Measurements from ENCODE around the gene HBEGF. TPM values are rescaled to one million over a fixed set of nuclear protein-coding genes. Genes with fewer than 3 reads are reported as not detected.
A peak's percentile ranks its signal among the peaks of the same experiment; 100 is the strongest.

Gene HBEGF
- total and polyA plus RNA-seq, 7 experiments from 2014 or later: 0.35 to 95.5 (median 11.6) TPM; not detected in 2

GRCh38 chr5:140327589-140327988, 18.8 kb downstream of the HBEGF start:
- H3K36me3 ChIP-seq (ENCODE audit: control insufficient read depth in 2 of 3, insufficient read depth in 3 of 3, low read length in 3 of 3): no peaks in the 10 kb centered on the region
- Mint-ChIP-seq H3K27me3 (no peaks in the 10 kb centered on the region), H3K36me3 (peaks cover 0 to 5% (median 0%) of the 10 kb centered on the region in 5 donors), H3K9me3 (peaks cover 0 to 2% (median 0%) of the 10 kb centered on the region in 11 donors), H3K4me3 (no peak overlapping the region), H3K27ac (no peak overlapping the region), H3K4me1 (peaks cover 0 to 4% (median 0%) of the 10 kb centered on the region in 7 donors)
- H3K4me3 ChIP-seq (ENCODE audit: low read length): no peak overlapping the region
- ATAC-seq: no peak
- intact Hi-C loops (cut with micrococcal nuclease): no loop called here
- POLR2A ChIA-PET: interaction anchor here (0.6 kb wide), 1 partner anchor 227 kb away, joined by 4 read pairs; no protein-coding TSS in a partner anchor
- H3K9me3 ChIP-seq (ENCODE audit: control insufficient read depth in 2 of 3, low read length in 3 of 3): no peaks in the 10 kb centered on the region
- no peaks in the 10 kb centered on the region for H3K4me1 ChIP-seq (ENCODE audit: control insufficient read depth in 2 of 2, insufficient read depth in 2 of 2, low read length in 2 of 2)
- DNase-seq: no peak
- CTCF ChIA-PET: no interaction called here
- H3K27me3 ChIP-seq (ENCODE audit: control insufficient read depth in 2 of 2, insufficient read depth in 2 of 2, low read length in 2 of 2): no peaks in the 10 kb centered on the region
- no peak overlapping the region for H3K27ac ChIP-seq (ENCODE audit: low read depth, low read length)

GRCh38 chr5:140325486-140325885, 20.9 kb downstream of the HBEGF start:
- H3K36me3 Mint-ChIP-seq: peaks cover 0 to 4% (median 0%) of the 10 kb centered on the region in 5 donors

GRCh38 chr5:140324617-140325241, 21.7 kb downstream of the HBEGF start:
- intact Hi-C loops (cut with micrococcal nuclease): no loop called here
- H3K27ac Mint-ChIP-seq: no peak overlapping the region

More at GRCh38 chr5:140325486-140325885, 20.9 kb downstream of the HBEGF start:
- POLR2A ChIA-PET: no interaction called here
- Histone ChIP-seq H3K4me3 (ENCODE audit: low read length) (no peak overlapping the region), H3K27ac (ENCODE audit: low read depth, low read length) (no peak overlapping the region), H3K4me1 (ENCODE audit: control insufficient read depth in 2 of 2, insufficient read depth in 2 of 2, low read length in 2 of 2) (no peaks in the 10 kb centered on the region), H3K36me3 (ENCODE audit: control insufficient read depth in 2 of 3, insufficient read depth in 3 of 3, low read length in 3 of 3) (no peaks in the 10 kb centered on the region), H3K27me3 (ENCODE audit: control insufficient read depth in 2 of 2, insufficient read depth in 2 of 2, low read length in 2 of 2) (no peaks in the 10 kb centered on the region), H3K9me3 (ENCODE audit: control insufficient read depth in 2 of 3, low read length in 3 of 3) (no peaks in the 10 kb centered on the region)
- no peak for ATAC-seq
- no peak for DNase-seq
- H3K9me3 Mint-ChIP-seq: peaks cover 0 to 2% (median 0%) of the 10 kb centered on the region in 11 donors
- intact Hi-C loops (cut with micrococcal nuclease): no loop called here
- no peaks in the 10 kb centered on the region for H3K27me3 Mint-ChIP-seq
- H3K4me1 Mint-ChIP-seq: peaks cover 0 to 4% (median 0%) of the 10 kb centered on the region in 7 donors
- H3K4me3 Mint-ChIP-seq: no peak overlapping the region
- CTCF ChIA-PET: no interaction called here
- H3K27ac Mint-ChIP-seq: peak overlapping the region in 1 of 9 donors; percentile 22

GRCh38 chr5:140324041-140324600, 22.3 kb downstream of the HBEGF start:
- no peak for ATAC-seq
- Mint-ChIP-seq H3K27ac (no peak overlapping the region), H3K36me3 (peaks cover 0 to 4% (median 0%) of the 10 kb centered on the region in 5 donors), H3K4me3 (no peak overlapping the region), H3K4me1 (peaks cover 0 to 4% (median 0%) of the 10 kb centered on the region in 7 donors), H3K27me3 (no peaks in the 10 kb centered on the region), H3K9me3 (peaks cover 0 to 2% (median 0%) of the 10 kb centered on the region in 11 donors)
- ChIA-PET CTCF (no interaction called here), POLR2A (interaction anchor here (1.0 kb wide), 1 partner anchor 8 kb away, joined by 3 read pairs; no protein-coding TSS in a partner anchor)
- no peaks in the 10 kb centered on the region for H3K4me1 ChIP-seq (ENCODE audit: control insufficient read depth in 2 of 2, insufficient read depth in 2 of 2, low read length in 2 of 2)
- no peak overlapping the region for H3K4me3 ChIP-seq (ENCODE audit: low read length)
- intact Hi-C loops (cut with micrococcal nuclease): no loop called here
- H3K27me3 ChIP-seq (ENCODE audit: control insufficient read depth in 2 of 2, insufficient read depth in 2 of 2, low read length in 2 of 2): no peaks in the 10 kb centered on the region
- H3K27ac ChIP-seq (ENCODE audit: low read depth, low read length): no peak overlapping the region
- no peaks in the 10 kb centered on the region for H3K36me3 ChIP-seq (ENCODE audit: control insufficient read depth in 2 of 3, insufficient read depth in 3 of 3, low read length in 3 of 3)
- no peak for DNase-seq
- no peaks in the 10 kb centered on the region for H3K9me3 ChIP-seq (ENCODE audit: control insufficient read depth in 2 of 3, low read length in 3 of 3)

More at GRCh38 chr5:140324617-140325241, 21.7 kb downstream of the HBEGF start:
- POLR2A ChIA-PET: no interaction called here
- Histone ChIP-seq H3K27me3 (ENCODE audit: control insufficient read depth in 2 of 2, insufficient read depth in 2 of 2, low read length in 2 of 2) (no peaks in the 10 kb centered on the region), H3K9me3 (ENCODE audit: control insufficient read depth in 2 of 3, low read length in 3 of 3) (no peaks in the 10 kb centered on the region), H3K4me1 (ENCODE audit: control insufficient read depth in 2 of 2, insufficient read depth in 2 of 2, low read length in 2 of 2) (no peaks in the 10 kb centered on the region), H3K4me3 (ENCODE audit: low read length) (no peak overlapping the region), H3K36me3 (ENCODE audit: control insufficient read depth in 2 of 3, insufficient read depth in 3 of 3, low read length in 3 of 3) (no peaks in the 10 kb centered on the region), H3K27ac (ENCODE audit: low read depth, low read length) (no peak overlapping the region)
- Mint-ChIP-seq H3K9me3 (peaks cover 0 to 2% (median 0%) of the 10 kb centered on the region in 11 donors), H3K4me1 (peaks cover 0 to 4% (median 0%) of the 10 kb centered on the region in 7 donors), H3K36me3 (peaks cover 0 to 4% (median 0%) of the 10 kb centered on the region in 5 donors), H3K4me3 (no peak overlapping the region), H3K27me3 (no peaks in the 10 kb centered on the region)
- CTCF ChIA-PET: interaction anchor here (0.8 kb wide), 1 partner anchor 22 kb away, joined by 3 read pairs; the partner anchor contains the start of gene HBEGF
- DNase-seq (no peak), ATAC-seq (peak; percentile 34)

- no peak overlapping the region for H3K27ac ChIP-seq (ENCODE audit: low read depth, low read length)
- CTCF ChIA-PET: no interaction called here
Measured at GRCh38 chr5:140322751-140323731, 23.4 kb downstream of the HBEGF start.

GRCh38 chr5:140321796-140322195, 24.6 kb downstream of the HBEGF start:
- H3K27ac ChIP-seq (ENCODE audit: low read depth, low read length): no peak overlapping the region
- Mint-ChIP-seq H3K4me1 (peaks cover 0 to 7% (median 0%) of the 10 kb centered on the region in 7 donors), H3K4me3 (no peak overlapping the region), H3K9me3 (peaks cover 0 to 2% (median 0%) of the 10 kb centered on the region in 11 donors), H3K36me3 (peaks cover 0 to 4% (median 0%) of the 10 kb centered on the region in 5 donors), H3K27ac (no peak overlapping the region), H3K27me3 (no peaks in the 10 kb centered on the region)
- H3K36me3 ChIP-seq (ENCODE audit: control insufficient read depth in 2 of 3, insufficient read depth in 3 of 3, low read length in 3 of 3): no peaks in the 10 kb centered on the region
- CTCF ChIA-PET: no interaction called here
- H3K4me3 ChIP-seq (ENCODE audit: low read length): no peak overlapping the region
- no peaks in the 10 kb centered on the region for H3K27me3 ChIP-seq (ENCODE audit: control insufficient read depth in 2 of 2, insufficient read depth in 2 of 2, low read length in 2 of 2)
- ATAC-seq: peak; percentile 88
- no peaks in the 10 kb centered on the region for H3K9me3 ChIP-seq (ENCODE audit: control insufficient read depth in 2 of 3, low read length in 3 of 3)
- H3K4me1 ChIP-seq (ENCODE audit: control insufficient read depth in 2 of 2, insufficient read depth in 2 of 2, low read length in 2 of 2): no peaks in the 10 kb centered on the region
- POLR2A ChIA-PET: interaction anchor here (1.1 kb wide), 1 partner anchor 19 kb away, joined by 3 read pairs; no protein-coding TSS in a partner anchor
- DNase-seq: no peak
- intact Hi-C loops (cut with micrococcal nuclease): no loop called here

More at GRCh38 chr5:140322751-140323731, 23.4 kb downstream of the HBEGF start:
- no peak overlapping the region for H3K4me3 Mint-ChIP-seq
- no peaks in the 10 kb centered on the region for H3K27me3 Mint-ChIP-seq
- peaks cover 0 to 2% (median 0%) of the 10 kb centered on the region in 11 donors for H3K9me3 Mint-ChIP-seq
- H3K36me3 Mint-ChIP-seq: peaks cover 0 to 4% (median 0%) of the 10 kb centered on the region in 5 donors
- H3K27ac Mint-ChIP-seq: no peak overlapping the region
- Histone ChIP-seq H3K9me3 (ENCODE audit: control insufficient read depth in 2 of 3, low read length in 3 of 3) (no peaks in the 10 kb centered on the region), H3K36me3 (ENCODE audit: control insufficient read depth in 2 of 3, insufficient read depth in 3 of 3, low read length in 3 of 3) (no peaks in the 10 kb centered on the region), H3K4me3 (ENCODE audit: low read length) (no peak overlapping the region), H3K4me1 (ENCODE audit: control insufficient read depth in 2 of 2, insufficient read depth in 2 of 2, low read length in 2 of 2) (no peaks in the 10 kb centered on the region), H3K27me3 (ENCODE audit: control insufficient read depth in 2 of 2, insufficient read depth in 2 of 2, low read length in 2 of 2) (no peaks in the 10 kb centered on the region)
- intact Hi-C loops (cut with micrococcal nuclease): no loop called here
- no peak for ATAC-seq
- POLR2A ChIA-PET: interaction anchor here (1.0 kb wide), 1 partner anchor 9 kb away, joined by 3 read pairs; no protein-coding TSS in a partner anchor
- no peak for DNase-seq
- H3K4me1 Mint-ChIP-seq: peaks cover 0 to 7% (median 0%) of the 10 kb centered on the region in 7 donors

Data from naive thymus-derived CD4-positive, alpha-beta T cell (primary cell).